ENCODE data around the gene MAP7D1. TPM values are rescaled to one million over a fixed set of nuclear protein-coding genes. Genes with fewer than 3 reads are reported as not detected.

MAP7D1 gene
- total and polyA plus RNA-seq, 2 of the 13 experiments (the other 11 are each of a cell fraction or from before 2014, with no cell fraction given) = 5.6 to 7.2 TPM

GRCh38 chr1:36224537-36225282 lies 68.8 kb downstream of the MAP7D1 start (continued):
- TF ChIP-seq NR0B2 (CRISPR knock-in tag; IDR thresholded peaks at IDR 0.05) = peak; percentile 65; the same call in 1 of the 2 replicates
- no peak for TF ChIP-seq HOXA9 (CRISPR knock-in tag; IDR thresholded peaks at IDR 0.05; ENCODE audit: borderline replicate concordance)
- peak; percentile 20; the same call in 1 of the 2 replicates for TF ChIP-seq ELF3 (CRISPR knock-in tag; IDR thresholded peaks at IDR 0.05)
- peak; percentile 57 for TF ChIP-seq ARID2 (CRISPR knock-in tag; IDR thresholded peaks at IDR 0.05; ENCODE audit: borderline replicate concordance)
- TF ChIP-seq PRDM15 (CRISPR knock-in tag; IDR thresholded peaks at IDR 0.05) = peak; percentile 55; the same call in 1 of the 2 replicates
- TF ChIP-seq CCAR2 (optimal IDR thresholded peaks at IDR 0.05; ENCODE audit: low read depth, low read length) = no peak
- TF ChIP-seq SAP130 (CRISPR knock-in tag; IDR thresholded peaks at IDR 0.05; ENCODE audit: low read depth) = peak; percentile 66
- peak; percentile 50; the same call in 1 of the 2 replicates for TF ChIP-seq PHF8 (CRISPR knock-in tag; IDR thresholded peaks at IDR 0.05)
- TF ChIP-seq ZNF766 (CRISPR knock-in tag; IDR thresholded peaks at IDR 0.05; ENCODE audit: borderline replicate concordance) = no peak; the same call in 1 of the 2 replicates
- TF ChIP-seq ZFAT (CRISPR knock-in tag; conservative IDR thresholded peaks at IDR 0.05) = 0 out of 2 replicates have a peak, but pooled peaks have one; percentile 8
- no peak for TF ChIP-seq SOX6 (IDR thresholded peaks at IDR 0.05)
- peak; percentile 4; the same call in 1 of the 2 replicates for TF ChIP-seq SOX6 (CRISPR knock-in tag; IDR thresholded peaks at IDR 0.05)
- peak; percentile 29; the same call in 1 of the 2 replicates for TF ChIP-seq ZNF83 (CRISPR knock-in tag; IDR thresholded peaks at IDR 0.05; ENCODE audit: borderline replicate concordance)
- peak; percentile 57; the same call in 1 of the 3 replicates for TF ChIP-seq MXI1 (IDR thresholded peaks at IDR 0.05; ENCODE audit: borderline replicate concordance, low read depth, low read length)
- peak; percentile 83; the same call in 1 of the 2 replicates for TF ChIP-seq ZNF557 (CRISPR knock-in tag; IDR thresholded peaks at IDR 0.05)
- no peak for TF ChIP-seq ZNF841 (CRISPR knock-in tag; IDR thresholded peaks at IDR 0.05; ENCODE audit: borderline replicate concordance)
- TF ChIP-seq ZNF784 (CRISPR knock-in tag; IDR thresholded peaks at IDR 0.05; ENCODE audit: borderline replicate concordance) = no peak
- peak; percentile 90; the same call in 1 of the 2 replicates for TF ChIP-seq FOXO4 (CRISPR knock-in tag; conservative IDR thresholded peaks at IDR 0.05)
- 0 out of 2 replicates have a peak, but pooled peaks have one; percentile 8 for TF ChIP-seq ISL2 (CRISPR knock-in tag; IDR thresholded peaks at IDR 0.05)
- TF ChIP-seq KDM5A (IDR thresholded peaks at IDR 0.05; ENCODE audit: borderline replicate concordance, low read length) = peak; percentile 71
- TF ChIP-seq ZNF776 (CRISPR knock-in tag; IDR thresholded peaks at IDR 0.05) = peak; percentile 45; the same call in 1 of the 2 replicates
- TF ChIP-seq ZKSCAN8 (CRISPR knock-in tag; IDR thresholded peaks at IDR 0.05; ENCODE audit: borderline replicate concordance) = 0 out of 2 replicates have a peak, but pooled peaks have one; percentile 4
- peak; percentile 63; the same call in 1 of the 2 replicates for TF ChIP-seq CREM (IDR thresholded peaks at IDR 0.05)
- no peak for TF ChIP-seq CREM (CRISPR knock-in tag; IDR thresholded peaks at IDR 0.05)
